GM12891 (cell line): ENCODE data around the gene SERTAD1.
"Not testable (repeated sequence)": the region's sequence is repeated elsewhere in the genome, so short reads cannot be mapped to it uniquely, and the experiment has no call there.

Experiments
- DNase-seq: peaks from one replicate; pipeline ENCODE4 v3.0.0; 2011; ENCODE audit warnings: low spot score; ENCODE audit not compliant: insufficient read length
- FAIRE-seq: peaks from 2 replicates; lab custom pipeline; 2011; peaks lifted over from hg19 to GRCh38; lab: Jason Lieb, UNC
- PAX5 ChIP-seq: IDR thresholded peaks from 2 replicates; pipeline ENCODE4 v1.6.1; 2011; ENCODE audit warnings: low read length, moderate library complexity, mild to moderate bottlenecking; ENCODE audit not compliant: insufficient read depth, severe bottlenecking
- POLR2A ChIP-seq: IDR thresholded peaks from 2 replicates; pipeline ENCODE4 v1.6.1; 2011; ENCODE audit warnings: low read depth, low read length, control low read depth
- POLR2AphosphoS5 ChIP-seq: IDR thresholded peaks from 2 replicates; pipeline ENCODE4 v1.6.1; 2011; ENCODE audit warnings: low read depth, low read length, control low read depth
- POU2F2 ChIP-seq: IDR thresholded peaks from 2 replicates; pipeline ENCODE4 v1.6.1; 2011; ENCODE audit warnings: low read depth, mild to moderate bottlenecking, control low read depth, low read length, moderate library complexity
- SPI1 ChIP-seq: IDR thresholded peaks from 2 replicates; pipeline ENCODE4 v1.6.1; 2011; ENCODE audit warnings: low read depth, low read length, control low read depth
- TAF1 ChIP-seq: IDR thresholded peaks from 2 replicates; pipeline ENCODE4 v1.6.1; 2011; ENCODE audit warnings: low read depth, low read length, control low read depth

The SERTAD1 gene

GRCh38 chr19:40442328-40443130, 16.7 kb upstream of the SERTAD1 start:
- TF ChIP-seq PAX5: peak; percentile 63
- no peak for TF ChIP-seq POU2F2
- FAIRE-seq (no peak), DNase-seq (no peak)

GRCh38 chr19:40441719-40442253, 16.0 kb upstream of the SERTAD1 start:
- DNase-seq (no peak), FAIRE-seq (no peak)
- TF ChIP-seq POU2F2: no peak
- no peak for TF ChIP-seq TAF1
- no peak for TF ChIP-seq SPI1
- no peak for TF ChIP-seq POLR2A
- no peak for TF ChIP-seq POLR2AphosphoS5
- TF ChIP-seq PAX5: no peak

DNA sequence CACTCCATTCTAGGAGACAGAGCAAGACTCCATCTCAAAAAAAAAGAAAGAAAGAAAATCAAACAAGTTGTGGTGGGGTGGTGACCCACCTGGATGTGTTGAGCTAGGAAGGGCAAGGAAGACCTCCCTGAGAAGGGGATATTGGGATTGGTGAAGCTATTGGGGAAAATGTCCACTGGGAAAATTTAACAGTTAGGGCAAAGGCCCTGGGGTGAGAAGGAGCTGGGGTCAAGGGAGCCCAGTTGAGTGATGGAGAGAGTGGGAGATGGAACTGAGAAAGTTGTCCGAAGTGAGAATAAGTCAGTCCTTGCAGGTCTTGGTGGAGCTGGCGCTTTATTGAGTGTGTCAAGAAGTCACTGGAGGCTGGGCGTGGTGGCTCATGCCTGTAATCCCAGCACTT, 12.5 kb upstream of the SERTAD1 start:
- TF ChIP-seq TAF1 (no peak), POLR2A (no peak), POLR2AphosphoS5 (no peak)
- FAIRE-seq (no peak), DNase-seq (no peak)

DNA sequence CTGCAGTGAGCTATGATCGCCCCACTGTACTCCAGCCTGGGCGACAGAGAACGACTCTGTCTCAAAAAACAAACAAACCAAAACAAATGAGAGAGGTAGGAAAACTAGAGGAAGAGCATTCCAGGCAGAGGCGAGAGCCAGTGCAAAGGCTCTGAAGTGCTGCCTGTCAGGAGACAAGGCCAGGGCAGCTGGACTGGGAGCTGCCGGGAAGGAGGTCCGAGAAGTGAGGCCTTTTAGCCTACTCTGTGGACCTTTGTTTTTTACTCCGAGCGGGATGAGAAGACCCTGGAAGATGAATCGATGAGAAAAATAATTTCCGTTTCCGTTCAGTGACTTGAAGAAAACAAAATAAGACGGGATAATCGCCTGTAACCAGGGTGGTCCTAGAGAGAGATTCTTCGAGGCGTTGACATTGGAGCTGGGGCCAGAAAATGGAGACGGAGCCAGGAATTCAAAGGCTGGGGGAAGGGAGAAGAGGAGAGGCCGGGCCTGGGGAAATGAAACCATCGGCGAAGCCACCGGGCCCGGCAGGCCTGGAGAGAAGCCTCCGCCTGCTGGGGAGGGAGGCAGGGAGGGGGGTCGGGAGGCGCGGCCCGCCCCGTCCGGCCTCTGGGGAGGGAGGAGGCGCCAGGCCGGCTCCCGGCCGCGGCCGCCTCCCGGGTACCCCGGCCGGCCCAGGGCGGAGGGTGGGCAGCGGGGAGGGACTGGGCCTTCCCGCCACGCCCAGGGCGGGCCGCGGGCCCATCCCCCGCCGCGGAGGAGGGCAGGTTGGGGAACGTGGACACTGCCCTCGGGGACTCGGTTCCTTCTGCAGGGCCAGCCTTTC, 7.8 kb upstream of the SERTAD1 start:
- DNase-seq (peak; percentile 80), FAIRE-seq (peak; percentile 75)
- TF ChIP-seq POU2F2: no peak
- TF ChIP-seq POLR2A: 0 out of 2 replicates have a peak, but pooled peaks have one; percentile 43
- TF ChIP-seq SPI1: peak; percentile 80
- TF ChIP-seq POLR2AphosphoS5: no peak; the same call in 1 of the 2 replicates
- TF ChIP-seq PAX5: no peak
- peak; percentile 46; the same call in 1 of the 2 replicates for TF ChIP-seq TAF1

GRCh38 chr19:40432760-40433159, 7.0 kb upstream of the SERTAD1 start:
- not testable (repeated sequence) for FAIRE-seq, DNase-seq

GRCh38 chr19:40431698-40432097, 5.9 kb upstream of the SERTAD1 start:
- no peak for DNase-seq
- TF ChIP-seq POLR2A (no peak), SPI1 (no peak), PAX5 (no peak), TAF1 (no peak), POU2F2 (no peak), POLR2AphosphoS5 (no peak)
- no peak for FAIRE-seq

DNA sequence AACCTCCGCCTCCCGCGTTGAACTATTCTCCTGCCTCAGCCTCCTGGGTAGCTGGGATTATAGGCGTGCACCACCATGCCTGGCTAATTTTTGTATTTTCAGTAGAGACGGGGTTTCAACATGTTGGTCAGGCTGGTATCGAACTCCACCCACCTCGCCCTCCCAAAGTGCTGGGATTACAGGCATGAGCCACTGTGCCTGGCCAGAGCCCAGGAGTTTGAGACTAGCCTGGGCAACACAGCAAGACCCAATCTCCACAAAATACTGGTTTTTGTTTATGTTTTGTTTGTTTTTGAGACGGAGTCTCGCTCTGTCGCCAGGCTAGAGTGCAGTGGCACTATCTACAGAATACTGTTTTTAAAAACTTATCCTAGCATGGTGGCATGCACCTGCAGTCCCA, 4.5 kb upstream of the SERTAD1 start:
- not testable (repeated sequence) for FAIRE-seq, DNase-seq

- not testable (repeated sequence) for FAIRE-seq, DNase-seq
Measured at GRCh38 chr19:40428197-40428596, 2.4 kb upstream of the SERTAD1 start.

DNA sequence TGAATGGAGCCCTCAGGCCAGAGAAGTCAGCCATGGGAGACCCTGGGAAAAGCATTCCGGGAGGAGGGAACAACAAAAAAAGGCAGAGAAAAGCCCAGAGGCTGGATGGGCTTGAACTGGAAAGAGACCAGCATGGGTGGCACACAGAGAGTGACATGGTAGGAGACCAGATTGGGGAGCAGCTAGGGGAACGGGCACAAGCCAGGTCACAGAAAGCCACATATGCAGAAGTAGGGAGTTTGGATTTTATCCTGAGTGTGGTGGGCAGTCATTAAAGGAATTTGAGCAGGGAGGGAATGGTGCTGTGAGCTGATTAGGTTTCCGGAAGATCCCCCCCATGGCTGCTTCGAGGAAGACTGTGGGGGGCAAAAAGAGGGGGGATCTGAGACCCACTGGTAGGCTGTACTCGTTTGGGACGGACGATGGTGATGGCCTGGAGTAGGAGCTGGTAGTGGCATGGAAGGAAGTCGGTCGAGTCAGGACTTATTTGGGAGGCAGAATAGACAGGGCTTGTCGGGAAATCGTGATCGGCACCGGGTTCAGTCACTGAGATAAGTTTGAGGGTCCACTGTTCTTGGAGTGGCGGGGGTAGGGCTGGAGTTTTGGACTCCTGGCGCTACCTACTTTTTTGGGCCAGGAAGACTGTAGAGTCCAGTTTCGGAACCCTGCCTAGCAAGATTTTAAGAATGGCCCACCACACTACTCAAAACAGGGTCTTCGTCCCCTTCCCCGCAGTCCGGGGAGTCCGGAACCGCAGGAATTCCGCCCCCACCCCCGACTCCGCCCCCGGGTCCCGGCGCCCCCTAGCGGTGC, 949 bp downstream of the SERTAD1 start:
- FAIRE-seq: peak; percentile 63

DNA sequence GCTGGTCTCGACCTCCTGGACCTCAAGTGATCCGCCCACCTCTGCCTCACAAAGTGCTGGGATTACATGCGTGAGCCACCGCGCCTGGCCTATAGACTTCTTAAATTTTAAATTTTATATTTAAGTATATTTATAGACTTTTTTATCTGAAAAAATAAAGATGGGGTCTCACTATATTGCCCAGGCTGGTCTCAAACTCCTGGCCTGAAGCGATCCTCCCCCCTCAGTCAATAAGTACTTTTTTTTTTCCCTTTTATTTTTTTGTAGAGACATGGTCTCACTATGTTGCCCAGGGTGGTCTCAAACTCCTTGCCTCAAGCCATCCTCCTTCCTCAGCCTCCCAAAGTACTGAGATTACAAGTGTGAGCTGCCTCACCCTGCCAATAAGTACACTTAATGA, 1.9 kb downstream of the SERTAD1 start:
- FAIRE-seq (no peak), DNase-seq (no peak)
- TF ChIP-seq POU2F2 (no peak), POLR2A (no peak), TAF1 (no peak), PAX5 (no peak), POLR2AphosphoS5 (no peak), SPI1 (no peak)

More for the DNA sequence above, 949 bp downstream of the SERTAD1 start:
- no peak for DNase-seq
- no peak for TF ChIP-seq TAF1
- no peak for TF ChIP-seq PAX5
- no peak for TF ChIP-seq POU2F2
- TF ChIP-seq SPI1: no peak
- TF ChIP-seq POLR2AphosphoS5: no peak
- TF ChIP-seq POLR2A: no peak
